Stomach (tissue), 9 donors: ENCODE results near the gene FDX1. TPM values are rescaled to one million over a fixed set of nuclear protein-coding genes. Genes with fewer than 3 reads are reported as not detected.

Experiments
- DNase-seq, 2 donors: peaks; one replicate each; pipeline versions ENCODE4 v3.0.0 to v3.0.0-alpha.2; 2013 to 2019
- H3K27ac ChIP-seq, 5 donors: fragments of 200-600 bp in 4 of 5; sonication (generic) in 4 of 5; one replicate each; pipeline ENCODE4 v1.5.1; 2013 to 2019; ENCODE audit warnings: mild to moderate bottlenecking in 1 of 5, moderate library complexity in 1 of 5
- H3K27me3 ChIP-seq, 3 donors: fragments of 200-600 bp; sonication (generic); one replicate each; pipeline ENCODE4 v1.5.1; 2017 to 2019; ENCODE audit warnings: mixed run types in 1 of 3
- H3K36me3 ChIP-seq, 4 donors: fragments of 200-600 bp; sonication (generic); 1 replicate in 3 of 4; 2 replicates in 1 of 4; pipeline ENCODE4 v1.5.1; 2016 to 2019
- H3K4me1 ChIP-seq, 4 donors: fragments of 200-600 bp; sonication (generic); one replicate each; pipeline ENCODE4 v1.5.1; 2016 to 2019
- H3K4me3 ChIP-seq, 4 donors: fragments of 200-600 bp; sonication (generic) in 3 of 4; one replicate each; pipeline ENCODE4 v1.5.1; 2016 to 2019; ENCODE audit warnings: mild to moderate bottlenecking in 1 of 4
- H3K9me3 ChIP-seq, 4 donors: fragments of 200-600 bp; sonication (generic); one replicate each; pipeline ENCODE4 v1.5.1; 2016 to 2019
- EP300 ChIP-seq: sonication (generic); formaldehyde crosslinking; IDR thresholded peaks from one replicate; pipeline ENCODE4 v1.6.1; 2017; ENCODE audit warnings: antibody characterized with exemption
- POLR2A ChIP-seq, 4 donors: fragments of 450-650 bp; IDR thresholded peaks; one replicate each; pipeline ENCODE4 v1.6.1; 2016; ENCODE audit warnings: antibody characterized with exemption in 4 of 4, control low read depth in 2 of 4, mild to moderate bottlenecking in 1 of 4, moderate library complexity in 1 of 4
- POLR2AphosphoS5 ChIP-seq, 3 donors: sonication (generic); formaldehyde crosslinking; IDR thresholded peaks; one replicate each; pipeline ENCODE4 v1.6.1; 2016; ENCODE audit warnings: antibody characterized with exemption in 3 of 3
- WGBS, 5 donors: extraction: QIAGEN DNeasy Blood & Tissue Kit in 3 of 5; methylation state at CpG; one replicate each; pipeline versions ENCODE4 v1.1.5 to v1.1.7; 2013 to 2018; 5-methylcytosine and 5-hydroxymethylcytosine counted together
- intact Hi-C: fragments of 100-400 bp; cut with DNase I; formaldehyde crosslinking; loops from one replicate; pipeline ENCODE4 v1.15.1; 2023; ENCODE audit warnings: low total_unique reads
- polyA plus RNA-seq, 3 donors: library from polyadenylated mRNA; stranded (reverse); fragments of 200-250 nt; gene quantifications; one replicate each; pipeline ENCODE4 v1.2.3, GENCODE V29; 2013
- total RNA-seq, 5 donors: library from RNA; depleted of rRNA; stranded (reverse); fragments of >200 nt; gene quantifications; one replicate each; pipeline versions ENCODE4 v1.1.0 to v1.2.3, GENCODE V29; 2014 to 2016
- TF ChIP-seq, protein P1 (sequence below), 7 experiments: fragments of 450-650 bp in 4 of 7; fragments of 200-600 bp in 3 of 7; sonication (generic) in 3 of 7; IDR thresholded peaks; one replicate each; pipeline ENCODE4 v1.5.1; 2016 to 2019; ENCODE audit warnings: antibody characterized with exemption in 7 of 7, control low read depth in 2 of 7, mild to moderate bottlenecking in 1 of 7
- donor health status: healthy with polysubstance abuse.
- donor health status: Bipolar disorder and iron deficiency.
- donor health status: healthy.

Gene FDX1
- total and polyA plus RNA-seq, 8 donors, result 0.58 to 78.8 (median 22.8) TPM

DNA sequence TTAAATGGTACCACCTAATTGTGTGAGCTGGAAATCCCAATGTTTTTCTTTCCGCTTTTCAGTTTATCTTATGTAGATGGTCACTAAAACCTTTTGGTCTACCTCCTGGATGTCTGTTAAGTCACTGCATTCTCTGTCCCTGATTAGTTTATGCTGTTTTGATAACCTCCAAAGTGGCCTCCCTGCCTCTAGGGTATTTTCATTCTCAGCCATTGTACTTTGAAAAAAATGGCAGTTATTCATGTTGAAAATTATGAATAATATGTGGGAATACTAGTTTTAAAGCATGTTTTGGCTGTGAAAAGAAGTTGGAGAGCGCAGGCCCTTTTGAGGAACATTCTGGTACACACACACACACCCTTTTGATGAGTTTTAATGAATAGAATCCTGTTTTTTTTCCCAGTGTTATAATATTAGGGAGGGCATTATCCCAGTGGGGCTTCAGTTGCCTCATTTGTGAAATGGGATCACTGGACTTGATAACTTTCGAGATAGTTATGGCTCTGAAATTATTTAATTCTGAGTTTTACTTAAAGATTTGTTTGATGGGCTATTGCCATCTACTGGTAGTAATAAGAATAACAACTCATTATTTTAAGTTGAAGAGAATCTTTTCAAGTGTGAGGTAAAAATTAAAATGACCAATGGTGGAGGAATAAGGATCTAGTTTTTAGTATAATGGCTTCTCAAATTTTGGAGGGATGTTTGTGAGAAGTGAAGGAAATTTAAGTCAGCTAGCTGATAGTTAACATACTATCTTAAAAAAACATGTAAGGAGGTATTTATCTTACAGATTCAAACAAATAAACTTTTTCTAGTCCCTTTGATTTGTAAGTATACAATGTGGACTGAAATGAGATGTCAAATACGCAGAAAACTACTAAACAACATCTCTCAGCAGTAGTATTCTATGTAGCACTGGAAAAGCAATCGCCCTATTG, 3.9 kb downstream of the FDX1 start:
- Histone ChIP-seq H3K36me3 (peaks cover 0 to 21% (median 20%) of the 10 kb centered on the region in 4 donors), H3K4me3 (no peak overlapping the region), H3K27me3 (no peaks in the 10 kb centered on the region), H3K27ac (peak overlapping the region in 4 of 5 donors; percentile 94 to 97 (median 96)), H3K4me1 (peaks cover 30 to 78% (median 55%) of the 10 kb centered on the region in 4 donors), H3K9me3 (no peaks in the 10 kb centered on the region)
- intact Hi-C loops, result loop anchor here (10.0 kb wide), 1 partner anchor 229 kb away; no protein-coding TSS in a partner anchor
- DNase-seq, result peak in 1 of 2 donors; percentile 33
- no peak for TF ChIP-seq POLR2AphosphoS5 (IDR thresholded peaks at IDR 0.05)
- TF ChIP-seq, protein P1, sequence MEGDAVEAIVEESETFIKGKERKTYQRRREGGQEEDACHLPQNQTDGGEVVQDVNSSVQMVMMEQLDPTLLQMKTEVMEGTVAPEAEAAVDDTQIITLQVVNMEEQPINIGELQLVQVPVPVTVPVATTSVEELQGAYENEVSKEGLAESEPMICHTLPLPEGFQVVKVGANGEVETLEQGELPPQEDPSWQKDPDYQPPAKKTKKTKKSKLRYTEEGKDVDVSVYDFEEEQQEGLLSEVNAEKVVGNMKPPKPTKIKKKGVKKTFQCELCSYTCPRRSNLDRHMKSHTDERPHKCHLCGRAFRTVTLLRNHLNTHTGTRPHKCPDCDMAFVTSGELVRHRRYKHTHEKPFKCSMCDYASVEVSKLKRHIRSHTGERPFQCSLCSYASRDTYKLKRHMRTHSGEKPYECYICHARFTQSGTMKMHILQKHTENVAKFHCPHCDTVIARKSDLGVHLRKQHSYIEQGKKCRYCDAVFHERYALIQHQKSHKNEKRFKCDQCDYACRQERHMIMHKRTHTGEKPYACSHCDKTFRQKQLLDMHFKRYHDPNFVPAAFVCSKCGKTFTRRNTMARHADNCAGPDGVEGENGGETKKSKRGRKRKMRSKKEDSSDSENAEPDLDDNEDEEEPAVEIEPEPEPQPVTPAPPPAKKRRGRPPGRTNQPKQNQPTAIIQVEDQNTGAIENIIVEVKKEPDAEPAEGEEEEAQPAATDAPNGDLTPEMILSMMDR (IDR thresholded peaks at IDR 0.05), result peak in 5 of 7 experiments; percentile 43 to 59 (median 55)
- 40 to 50% (median 45%) methylated on average over 5 of the region's 5 CpGs for WGBS, 5 donors

DNA sequence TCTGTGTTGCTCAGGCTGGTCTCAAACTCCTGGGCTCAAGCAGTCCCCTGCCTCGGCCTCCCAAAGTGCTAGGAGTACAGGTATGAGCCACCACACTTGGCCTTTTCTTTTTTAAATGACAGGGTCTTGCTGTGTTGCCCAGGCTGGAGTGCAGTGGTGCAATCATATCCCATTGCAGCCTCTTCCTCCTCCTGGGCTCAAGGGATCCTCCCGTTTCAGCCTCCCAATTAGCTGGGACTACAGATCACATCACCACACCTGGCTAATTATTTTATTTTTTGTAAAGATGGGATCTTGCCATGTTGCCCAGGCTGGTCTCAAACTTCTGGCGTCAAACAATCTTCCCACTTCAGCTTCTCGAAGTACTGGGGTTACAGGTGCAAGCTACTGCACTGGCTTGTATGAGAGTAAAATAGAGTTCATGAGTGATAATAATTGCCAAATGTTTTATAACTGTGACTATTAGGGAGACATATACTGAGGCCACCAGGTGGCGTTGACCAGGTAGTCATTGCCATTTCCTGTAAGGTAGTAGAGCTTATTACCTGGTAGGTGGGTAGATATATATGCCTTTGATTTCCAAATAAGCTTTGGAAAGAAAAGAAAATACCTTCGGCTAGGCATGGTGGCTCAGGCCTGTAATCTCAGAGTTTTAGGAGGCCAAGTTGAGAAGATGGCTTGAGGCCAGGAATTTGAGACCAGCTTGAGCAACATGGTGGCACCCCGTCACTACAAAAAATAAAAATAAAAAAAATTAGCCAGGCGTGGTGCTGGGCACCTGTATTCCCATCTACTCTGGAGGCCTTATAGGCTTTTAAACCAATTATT, 5.4 kb downstream of the FDX1 start:
- DNase-seq, result peak; percentile 42 to 66
- Histone ChIP-seq H3K27ac (no peak overlapping the region), H3K4me3 (no peak overlapping the region), H3K9me3 (no peaks in the 10 kb centered on the region), H3K4me1 (peaks cover 30 to 72% (median 50%) of the 10 kb centered on the region in 4 donors), H3K27me3 (no peaks in the 10 kb centered on the region), H3K36me3 (peaks cover 0 to 27% (median 26%) of the 10 kb centered on the region in 4 donors)
- intact Hi-C loops, result loop anchor here (10.0 kb wide), 1 partner anchor 230 kb away; no protein-coding TSS in a partner anchor
- WGBS, 5 donors, result 63 to 75% (median 72%) methylated on average over 8 of the region's 8 CpGs
- TF ChIP-seq, protein P1 (IDR thresholded peaks at IDR 0.05), result peak in 4 of 7 experiments; percentile 15 to 38 (median 32)
- TF ChIP-seq POLR2A (IDR thresholded peaks at IDR 0.05) (no peak), POLR2AphosphoS5 (IDR thresholded peaks at IDR 0.05) (no peak)

DNA sequence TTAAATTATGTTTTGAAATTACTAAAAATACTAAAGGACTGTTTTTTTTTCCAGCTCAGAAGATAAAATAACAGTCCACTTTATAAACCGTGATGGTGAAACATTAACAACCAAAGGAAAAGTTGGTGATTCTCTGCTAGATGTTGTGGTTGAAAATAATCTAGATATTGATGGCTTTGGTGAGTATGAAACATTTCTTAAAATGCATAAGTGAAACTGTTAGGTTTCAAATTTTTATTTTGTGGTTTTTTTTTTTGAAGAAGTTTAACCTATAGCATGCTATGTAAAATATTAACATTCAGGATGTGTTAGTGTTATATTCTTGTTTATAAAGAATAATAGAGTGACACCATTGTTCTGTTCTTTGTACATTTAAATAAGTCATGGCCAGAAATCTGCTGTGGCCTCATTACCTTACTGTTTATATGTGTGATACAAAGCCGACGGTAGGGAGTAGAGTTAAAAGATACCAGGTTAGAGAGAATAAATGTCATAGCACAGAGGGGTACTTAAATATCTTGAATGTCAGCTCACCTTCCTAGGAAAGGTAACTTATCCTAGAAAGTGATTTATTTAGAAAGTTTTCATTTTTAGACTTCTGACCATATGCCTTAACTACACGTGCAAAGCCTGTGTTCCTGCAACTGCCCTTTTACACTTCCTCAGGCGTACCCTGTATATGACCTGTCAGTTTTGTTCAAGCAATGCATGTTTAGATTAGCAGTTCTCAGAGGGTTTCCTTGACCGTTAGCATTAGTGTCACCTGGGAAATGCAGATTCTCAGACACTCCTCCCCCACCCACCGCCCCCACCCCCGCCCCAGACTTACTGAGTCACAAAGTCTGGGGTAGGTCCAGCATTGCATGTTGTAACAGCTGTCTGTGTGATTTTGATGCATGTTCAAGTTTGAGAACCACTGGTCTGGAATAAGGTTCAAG, 6.3 kb downstream of the FDX1 start:
- TF ChIP-seq POLR2A (IDR thresholded peaks at IDR 0.05) (no peak), POLR2AphosphoS5 (IDR thresholded peaks at IDR 0.05) (no peak), EP300 (no peak)
- TF ChIP-seq, protein P1 (IDR thresholded peaks at IDR 0.05), result no peak
- Histone ChIP-seq H3K36me3 (peaks cover 0 to 30% (median 30%) of the 10 kb centered on the region in 4 donors), H3K4me1 (peaks cover 30 to 69% (median 49%) of the 10 kb centered on the region in 4 donors), H3K4me3 (no peak overlapping the region), H3K9me3 (no peaks in the 10 kb centered on the region), H3K27ac (no peak overlapping the region), H3K27me3 (no peaks in the 10 kb centered on the region)
- intact Hi-C loops, result loop anchor here (10.0 kb wide), 1 partner anchor 231 kb away; no protein-coding TSS in a partner anchor
- no peak for DNase-seq
- 31 to 46% (median 38%) methylated on average over 8 of the region's 8 CpGs for WGBS, 5 donors
